HL-60/S4 (cell line): ENCODE measurements around the gene PSD4.

Experiments used
- in situ Hi-C: fragments of 300-500 bp; cut with MboI; formaldehyde crosslinking; loops from 2 replicates; pipeline ENCODE4 v1.14.3; 2022; ENCODE audit warnings: low sequenced_read_pairs

The PSD4 gene

DNA sequence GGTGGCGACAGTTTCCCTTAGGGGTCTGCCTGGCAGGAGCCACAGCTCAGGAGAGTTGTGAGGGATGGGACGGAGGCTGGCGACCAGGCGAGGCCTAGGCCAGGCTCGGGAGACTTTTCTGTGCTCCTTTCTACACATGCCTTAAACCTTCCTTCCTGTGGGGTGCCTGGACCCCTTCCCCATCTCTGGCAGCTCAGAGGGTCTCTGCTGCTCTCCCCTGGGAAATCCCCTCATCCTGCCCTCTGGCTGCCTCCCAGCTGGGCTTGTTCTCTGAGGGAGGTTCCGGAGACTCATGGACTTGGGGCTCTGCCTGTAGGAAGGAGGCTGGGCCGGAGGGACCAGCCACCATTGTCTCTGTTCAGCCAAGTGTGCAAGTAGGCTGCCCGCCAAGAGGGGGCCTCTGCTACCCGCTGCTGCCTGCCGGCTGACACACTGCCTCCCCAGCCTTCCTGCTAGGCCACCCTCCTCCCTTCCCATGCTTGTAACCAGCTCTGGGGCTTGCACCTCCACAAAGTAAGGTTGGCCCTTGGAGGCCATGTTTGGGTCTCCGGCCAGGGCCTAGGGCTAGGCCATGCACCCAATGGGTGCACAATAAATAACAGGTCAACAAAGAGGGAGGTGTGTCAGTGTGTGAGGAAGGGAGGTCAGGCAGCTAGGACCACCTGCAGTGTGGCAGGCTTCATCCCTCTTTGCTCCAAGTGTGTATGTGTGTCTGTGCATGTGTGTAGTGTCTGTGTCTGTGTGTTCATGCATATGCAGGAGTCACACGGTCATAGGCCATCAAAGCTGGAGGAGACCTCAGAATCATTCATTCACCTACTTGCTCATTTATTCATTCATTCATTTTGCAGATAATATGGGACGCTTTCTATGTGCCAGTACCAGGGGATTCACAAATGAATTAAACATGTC, 28.8 kb downstream of the PSD4 start:
- in situ Hi-C loops, result no loop called here

DNA sequence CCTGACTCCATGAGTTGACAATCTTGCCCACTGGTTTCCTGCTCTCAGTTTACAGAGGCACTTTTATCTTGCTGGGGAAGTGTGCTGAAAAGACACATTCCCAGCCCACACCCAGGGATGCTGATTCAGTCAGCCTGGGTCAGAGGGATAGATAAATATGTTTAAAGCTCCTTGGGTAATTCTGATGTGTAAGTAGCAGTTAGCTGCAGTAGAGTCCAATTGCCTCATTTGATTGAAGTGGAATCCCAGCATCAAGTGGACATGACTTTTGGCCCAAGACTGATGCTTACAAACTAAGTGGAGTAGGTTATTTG, 29.4 kb downstream of the PSD4 start:
- in situ Hi-C loops, result no loop called here

- in situ Hi-C loops, result no loop called here
Observed at GRCh38 chr2:113203901-113204519, 30.2 kb downstream of the PSD4 start.

DNA sequence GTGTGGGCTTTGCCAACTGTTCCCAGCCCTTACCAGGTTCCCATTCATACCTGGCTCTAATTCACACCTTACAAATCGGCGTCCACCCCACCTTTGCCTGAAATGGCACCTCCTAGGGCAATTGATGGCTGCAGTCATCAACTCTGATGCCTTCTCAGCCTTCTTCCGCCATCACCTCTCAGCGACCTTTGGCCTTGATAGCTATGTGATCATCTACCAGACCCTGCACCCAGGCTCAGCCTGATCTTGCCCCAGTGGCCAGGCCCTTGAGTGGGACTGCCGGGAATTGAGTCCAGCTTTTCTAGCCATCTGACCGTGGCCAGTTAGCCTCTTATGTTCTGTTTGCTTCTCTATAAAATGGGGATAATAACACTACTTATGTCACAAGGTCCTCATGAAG, 32.5 kb downstream of the PSD4 start:
- in situ Hi-C loops, result no loop called here

DNA sequence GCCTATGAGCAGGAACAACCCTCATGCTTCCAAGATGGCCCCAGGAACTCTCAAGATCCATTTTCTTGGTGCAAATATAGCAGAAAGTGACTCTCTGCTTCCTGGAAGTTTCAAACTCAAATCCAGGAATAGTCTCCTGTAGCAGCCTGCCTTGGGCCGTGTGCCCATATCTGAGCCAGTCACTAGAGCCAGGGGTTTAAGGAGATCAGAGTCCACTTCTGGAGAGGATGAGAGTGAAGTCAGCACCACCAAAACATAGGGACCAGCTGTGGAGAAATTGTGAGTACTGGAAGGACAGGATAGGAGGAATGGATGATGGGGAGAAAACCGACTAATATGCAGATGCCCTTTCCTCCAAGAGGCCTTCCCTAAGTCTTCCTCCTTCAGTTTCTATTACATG, 33.2 kb downstream of the PSD4 start:
- in situ Hi-C loops, result no loop called here

- in situ Hi-C loops, result no loop called here
Observed at GRCh38 chr2:113208396-113208795, 34.6 kb downstream of the PSD4 start.

- in situ Hi-C loops, result no loop called here
Observed at GRCh38 chr2:113209011-113209645, 35.4 kb downstream of the PSD4 start.

- in situ Hi-C loops, result no loop called here
Observed at GRCh38 chr2:113209646-113210171, 35.9 kb downstream of the PSD4 start.

DNA sequence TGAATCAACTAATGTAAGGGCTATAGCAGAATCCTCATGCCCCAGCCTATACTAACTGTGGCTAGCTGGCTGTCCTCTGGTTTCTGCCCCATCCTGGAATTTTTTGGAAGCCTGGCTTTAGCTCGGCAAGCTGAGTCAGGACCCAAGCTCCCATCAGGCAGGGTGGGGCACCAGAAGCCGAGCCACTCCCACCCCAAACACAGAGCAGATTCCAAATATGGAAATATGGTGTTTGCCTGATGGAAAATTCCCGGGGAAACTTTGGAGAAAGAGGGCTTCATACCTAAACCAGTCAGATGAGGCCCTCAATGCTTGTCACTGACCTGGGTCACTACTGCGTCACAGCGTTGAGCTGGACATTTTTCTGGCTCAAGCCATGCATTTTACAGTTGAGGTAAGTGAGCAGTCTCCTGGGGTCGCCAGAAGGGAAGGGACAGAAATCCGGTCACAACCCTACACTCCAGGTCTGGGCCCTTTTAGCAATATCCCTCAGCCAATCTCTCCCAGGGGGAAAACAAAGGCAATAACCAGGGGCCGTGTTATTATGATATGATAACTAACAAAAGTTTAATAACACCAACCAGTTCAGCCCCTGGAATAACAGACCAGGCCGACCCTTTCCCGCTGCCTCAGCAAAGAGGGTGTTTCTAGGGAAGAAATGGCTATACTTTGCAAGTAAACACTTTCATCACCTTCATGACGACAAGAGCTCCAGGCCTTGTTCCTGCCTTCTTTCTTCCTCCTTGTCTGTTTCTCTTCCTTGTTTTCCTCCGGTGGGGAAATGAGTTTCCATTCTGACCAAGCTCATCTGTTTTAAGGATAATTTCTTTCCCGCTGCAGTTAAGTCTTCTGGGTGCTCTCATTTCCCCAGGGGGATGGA, 37.7 kb downstream of the PSD4 start:
- in situ Hi-C loops, result no loop called here

DNA sequence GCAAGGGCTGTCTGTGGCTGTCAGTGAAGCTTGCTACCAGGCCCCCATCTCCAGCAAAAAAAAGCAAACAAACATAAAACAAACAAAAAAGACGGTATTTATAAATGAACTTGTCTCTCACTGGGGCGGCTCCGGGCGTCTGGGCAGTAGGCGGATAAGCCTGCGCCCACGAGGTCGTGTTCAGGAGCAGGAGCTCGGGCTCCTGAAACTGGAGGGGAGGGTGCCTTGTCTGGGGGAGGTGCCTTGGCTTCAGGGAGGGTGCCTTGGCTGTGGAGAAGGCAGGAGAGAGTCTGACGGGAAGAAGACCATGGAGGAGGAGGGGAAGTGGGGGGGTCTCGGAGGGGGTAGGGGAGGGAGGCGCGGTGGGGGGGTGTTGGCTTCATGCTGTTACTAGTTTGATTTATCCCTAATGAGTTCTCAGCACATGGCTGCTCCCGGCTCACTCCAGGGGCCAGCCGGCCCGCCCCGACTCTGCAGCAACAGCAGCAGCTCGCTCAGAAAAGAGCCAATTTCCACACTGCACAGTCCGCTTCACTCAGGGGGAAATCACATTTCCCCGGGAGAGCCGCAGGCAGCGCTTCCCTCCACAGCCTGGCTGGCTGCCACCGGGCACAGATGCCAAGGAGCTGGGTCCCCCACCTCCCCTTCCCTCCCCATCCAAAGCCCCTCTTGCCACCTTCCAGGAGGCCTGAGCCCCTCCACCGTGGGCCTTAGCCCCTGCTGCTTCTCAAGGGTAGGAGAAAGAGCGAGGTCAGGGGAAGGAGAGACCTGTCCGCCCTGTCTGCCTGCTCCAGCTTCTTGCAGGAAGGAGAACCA, 38.7 kb downstream of the PSD4 start:
- in situ Hi-C loops, result no loop called here

- in situ Hi-C loops, result no loop called here
Observed at GRCh38 chr2:113213061-113213930, 39.5 kb downstream of the PSD4 start.

GRCh38 chr2:113214141-113214540, 40.4 kb downstream of the PSD4 start:
- in situ Hi-C loops, result no loop called here

DNA sequence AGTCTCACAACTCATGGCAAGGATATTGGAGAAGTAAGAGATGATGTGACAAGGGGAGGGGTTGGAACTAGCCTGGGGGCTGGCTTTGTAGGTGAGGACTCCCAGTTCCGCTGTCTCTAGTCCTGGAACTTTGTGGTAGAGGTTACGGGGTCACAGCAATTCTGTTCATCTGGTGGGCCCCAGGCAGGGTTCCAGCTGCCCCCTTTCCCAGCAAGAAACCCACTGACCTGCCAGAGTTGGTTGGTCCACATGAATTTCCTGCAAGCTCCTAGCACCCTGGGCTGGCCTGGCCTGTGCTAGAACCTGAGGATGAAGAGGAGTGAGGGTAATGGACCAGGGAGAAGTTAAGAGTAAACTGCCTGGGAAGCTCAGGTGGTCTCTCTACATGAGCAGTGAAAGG, 41.3 kb downstream of the PSD4 start:
- in situ Hi-C loops, result no loop called here

DNA sequence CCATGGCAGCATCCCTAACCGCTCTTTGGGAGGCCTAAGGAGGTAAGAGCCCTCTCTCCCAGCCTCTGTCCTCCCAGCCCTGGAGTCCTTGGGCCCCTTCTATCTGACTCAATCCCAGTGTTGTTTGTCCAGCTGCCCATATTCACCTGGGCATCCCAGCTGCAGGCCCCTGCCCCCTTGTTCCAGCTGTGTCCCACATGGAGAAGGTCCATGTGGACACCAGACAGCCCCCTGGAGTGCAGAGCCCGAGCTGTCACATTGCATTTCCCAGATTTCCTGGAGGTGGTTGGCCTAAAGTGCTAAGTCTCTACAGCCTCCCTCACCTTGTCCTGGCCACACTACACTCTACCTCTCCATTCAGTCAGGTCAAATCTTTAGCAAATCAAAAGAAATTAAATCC, 42.5 kb downstream of the PSD4 start:
- in situ Hi-C loops, result no loop called here

- in situ Hi-C loops, result no loop called here
Observed at GRCh38 chr2:113216891-113217454, 43.2 kb downstream of the PSD4 start.

DNA sequence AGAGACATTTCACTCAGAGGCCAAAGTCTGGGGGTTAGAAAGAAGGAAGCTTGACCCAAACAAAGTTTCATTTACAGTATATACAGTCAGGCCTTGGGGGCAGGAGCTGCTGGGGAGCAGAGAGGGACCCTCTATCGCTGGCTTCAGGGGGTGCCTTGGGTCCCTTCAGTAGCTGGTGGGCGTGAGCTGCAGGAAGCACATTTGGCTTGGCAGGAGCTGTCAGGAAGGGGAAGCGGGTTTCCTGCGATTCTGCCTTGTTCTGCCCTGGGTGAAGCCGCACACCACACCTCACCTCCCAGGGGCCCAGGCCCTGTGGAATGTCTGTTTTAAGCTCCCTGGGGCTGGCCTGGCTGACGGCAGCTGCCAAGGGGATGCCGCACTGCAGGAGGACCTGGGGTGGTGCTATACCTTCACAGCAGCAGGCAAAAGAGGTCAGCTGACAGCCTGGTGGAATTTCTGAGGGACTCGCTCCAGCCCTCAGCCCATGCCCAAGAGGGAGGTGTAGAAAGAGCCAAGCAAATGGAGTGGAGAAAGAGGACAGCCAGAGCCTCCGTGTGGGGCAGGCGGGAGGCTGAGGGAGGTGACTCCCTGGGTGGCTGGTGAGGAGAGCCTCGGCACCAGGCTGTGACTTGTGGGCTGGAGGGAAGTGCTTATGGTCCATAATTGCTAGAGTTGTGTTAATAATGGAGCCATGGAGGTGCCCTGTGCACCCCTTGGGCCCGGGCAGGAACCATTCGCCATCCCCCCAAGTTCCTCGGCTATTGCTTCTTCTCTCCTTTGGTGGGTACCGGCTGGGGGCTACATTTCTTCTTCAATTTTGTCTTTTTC, 43.9 kb downstream of the PSD4 start:
- in situ Hi-C loops, result no loop called here

DNA sequence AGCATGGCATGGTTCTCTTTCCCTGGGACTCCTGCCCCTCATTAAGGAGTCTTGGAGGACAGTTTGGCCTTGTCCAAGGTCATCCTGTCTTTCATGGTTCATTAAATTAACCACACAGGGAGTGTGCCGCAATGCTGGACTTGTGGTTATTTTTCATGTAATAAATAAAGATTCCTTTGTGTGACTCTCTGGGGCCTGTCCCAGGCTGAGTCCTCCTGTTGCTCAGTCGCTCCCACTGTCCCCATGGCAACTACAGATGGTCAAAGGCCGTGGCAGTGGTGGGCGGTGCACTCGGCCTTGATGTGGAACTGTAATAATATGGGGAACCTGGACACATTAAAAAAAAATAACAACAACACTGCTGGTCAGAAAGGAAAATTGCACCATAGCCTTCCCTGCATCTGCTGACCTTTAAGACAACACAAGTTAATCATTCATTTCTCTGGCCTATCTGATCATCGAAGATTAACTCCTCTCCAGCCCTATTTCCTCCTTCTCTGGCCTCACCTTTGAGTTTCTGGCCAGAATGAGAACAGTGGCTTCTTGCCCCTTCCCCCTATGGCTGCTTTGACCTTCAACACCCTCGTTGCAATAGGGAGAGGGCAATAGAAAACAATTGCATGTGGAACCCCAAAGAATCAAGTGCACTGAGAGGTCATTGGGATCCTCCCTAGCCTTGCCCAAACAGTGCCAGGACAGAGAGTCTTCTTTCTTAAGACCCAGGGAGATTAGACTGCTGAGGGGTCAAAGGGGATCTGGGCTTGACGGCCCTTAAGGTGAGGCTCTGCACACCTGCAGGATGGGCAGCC, 44.7 kb downstream of the PSD4 start:
- in situ Hi-C loops, result no loop called here
